ENCODE data around the gene BRME1. TPM values are rescaled to one million over a fixed set of nuclear protein-coding genes. Genes with fewer than 3 reads are reported as not detected.

The BRME1 gene
- total and polyA plus RNA-seq, 2 of the 13 experiments (the other 11 are each of a cell fraction or from before 2014, with no cell fraction given), result 0.74 to 1.5 TPM

GRCh38 chr19:13892870-13893269 is 13.0 kb downstream of the BRME1 start:
- intact Hi-C loops (cut with micrococcal nuclease; ENCODE audit: unreplicated experiment), result no loop called here
- ChIA-PET CTCF (ENCODE audit: low intra/inter-chr PET ratio, low total read pairs) (no interaction called here), POLR2A (no interaction called here)
- Histone ChIP-seq H3K4me1 (ENCODE audit: insufficient read depth, low read length) (no peaks in the 10 kb centered on the region), H3K27me3 (ENCODE audit: control insufficient read depth in 1 of 2, insufficient read depth in 2 of 2, low read length in 2 of 2) (no peaks in the 10 kb centered on the region), H3K4me2 (ENCODE audit: low read depth, low read length) (no peak overlapping the region), H3K4me3 (replicated peaks in 1 of 3; ENCODE audit: insufficient read depth in 1 of 3, low read depth in 2 of 3, low read length in 3 of 3) (no peak overlapping the region), H3K9me3 (ENCODE audit: low read length) (no peaks in the 10 kb centered on the region), H3K79me2 (ENCODE audit: insufficient read depth, low read length) (no peaks in the 10 kb centered on the region), H3K36me3 (replicated peaks in 1 of 2; ENCODE audit: control insufficient read depth in 1 of 2, insufficient read depth in 2 of 2, low read length in 2 of 2) (no peaks in the 10 kb centered on the region), H2AFZ (ENCODE audit: low read length) (no peak overlapping the region), H4K20me1 (ENCODE audit: insufficient read depth, low read length) (no peaks in the 10 kb centered on the region), H3K27ac (ENCODE audit: extremely low read length, insufficient read depth, low read length) (no peak overlapping the region), H3K9ac (ENCODE audit: insufficient read depth, low read depth, low read length) (no peak overlapping the region)
- no TSS peak for BruUV-seq (replicated peaks)
- ATAC-seq (no peak), FAIRE-seq (no peak), DNase-seq (ENCODE audit: low spot score) (no peak)
- in situ Hi-C loops (cut with HindIII; ENCODE audit: extremely low pct_ligation_motif_present, low pct_unique_long_range_greater_than_20kb), result loop anchor here (25.0 kb wide), 1 partner anchor 519 kb away; the partner anchor contains the start of gene DDX39A
- TF ChIP-seq NFKB2 (CRISPR knock-in tag; IDR thresholded peaks at IDR 0.05; ENCODE audit: borderline replicate concordance), result no peak
- no peak for TF ChIP-seq ATRX (CRISPR knock-in tag; IDR thresholded peaks at IDR 0.05; ENCODE audit: borderline replicate concordance)
- TF ChIP-seq HCFC1 (IDR thresholded peaks at IDR 0.05; ENCODE audit: low read depth, low read length), result no peak
- no peak for TF ChIP-seq CBX2 (IDR thresholded peaks at IDR 0.05; ENCODE audit: low read depth, low read length)
- no peak for TF ChIP-seq CBX2 (CRISPR knock-in tag; IDR thresholded peaks at IDR 0.05; ENCODE audit: low read depth)
- TF ChIP-seq KDM2A (CRISPR knock-in tag; IDR thresholded peaks at IDR 0.05; ENCODE audit: borderline replicate concordance, low read depth), result no peak
- no peak for TF ChIP-seq TGIF2 (CRISPR knock-in tag; IDR thresholded peaks at IDR 0.05)
- TF ChIP-seq RNF219 (CRISPR knock-in tag; IDR thresholded peaks at IDR 0.05), result no peak
- WGBS (ENCODE audit: low lambda C conversion rate), result 87% methylated on average over 9 of the region's 9 CpGs
